Endothelial cell of umbilical vein (primary cell): ENCODE data around the gene SIPA1L3. TPM values are rescaled to one million over a fixed set of nuclear protein-coding genes. Genes with fewer than 3 reads are reported as not detected.

Source experiments
- BruUV-seq: library from RNA; stranded (reverse); fragments of 400-500 nt; replicated peaks from 2 replicates; lab custom pipeline; 2021; lab: Mats Ljungman, UMichigan
- CTCF ChIA-PET: fragments of 300-600, 350-600 bp; sonication (Branson Sonifier 250); formaldehyde crosslinking; loops from one replicate; lab custom pipeline; 2021; ENCODE audit warnings: antibody characterized with exemption, inconsistent platforms; lab: Charles Lee
- POLR2A ChIA-PET: fragments of 300-600, 350-600 bp; sonication (Branson Sonifier 250); formaldehyde crosslinking; loops from one replicate; lab custom pipeline; 2021; ENCODE audit warnings: antibody characterized with exemption, inconsistent platforms; lab: Charles Lee
- DNase-seq: peaks from one replicate; pipeline ENCODE4 v3.0.0-alpha.2; 2011; ENCODE audit warnings: low read depth, low spot score
- FAIRE-seq: peaks from 2 replicates; lab custom pipeline; 2011; peaks lifted over from hg19 to GRCh38; lab: Jason Lieb, UNC
- H2AFZ ChIP-seq: 2 replicates; pipeline ENCODE4 v1.6.0; 2012; ENCODE audit warnings: low read depth, low read length, control low read depth, inconsistent platforms
- H3K27ac ChIP-seq: 2 replicates; pipeline ENCODE4 v1.5.1; 2011; ENCODE audit warnings: low read depth, mild to moderate bottlenecking, control low read depth, low read length, moderate library complexity; ENCODE audit not compliant: insufficient read depth
- H3K27me3 ChIP-seq, 2 experiments: 2 replicates each; pipeline versions ENCODE4 v1.6.0 to v1.6.1; 2011; ENCODE audit warnings: low read length in 2 of 2, mixed read lengths in 1 of 2; ENCODE audit not compliant: control insufficient read depth in 2 of 2, insufficient read depth in 2 of 2
- H3K36me3 ChIP-seq, 2 experiments: 2 replicates in 1 of 2; 3 replicates in 1 of 2; pipeline ENCODE4 v1.5.1; 2011; ENCODE audit warnings: low read length in 2 of 2, mild to moderate bottlenecking in 1 of 2, moderate library complexity in 1 of 2; ENCODE audit not compliant: control insufficient read depth in 2 of 2, insufficient read depth in 2 of 2; ENCODE audit errors: extremely low read depth in 1 of 2
- H3K4me1 ChIP-seq: 3 replicates; pipeline ENCODE4 v1.5.1; 2011; ENCODE audit warnings: mild to moderate bottlenecking, low read length; ENCODE audit not compliant: control insufficient read depth, insufficient read depth; ENCODE audit errors: extremely low read depth
- H3K4me2 ChIP-seq: 2 replicates; pipeline ENCODE4 v1.6.1; 2011; ENCODE audit warnings: low read length, control low read depth, mixed read lengths; ENCODE audit not compliant: insufficient read depth
- H3K4me3 ChIP-seq, 3 experiments: fragments of 200-600 bp in 1 of 3; sonication (generic), shearing (Covaris generic) in 1 of 3; replicated peaks in 1 of 3; 2 replicates each; pipeline ENCODE4 v1.5.1; 2011 to 2016; ENCODE audit warnings: control low read depth in 3 of 3, low read length in 3 of 3, mild to moderate bottlenecking in 2 of 3, inconsistent platforms in 1 of 3, low read depth in 1 of 3, moderate library complexity in 1 of 3; ENCODE audit not compliant: insufficient read depth in 1 of 3
- H3K79me2 ChIP-seq: 2 replicates; pipeline ENCODE4 v1.6.0; 2012; ENCODE audit warnings: low read length, inconsistent platforms; ENCODE audit not compliant: control insufficient read depth, insufficient read depth
- H3K9ac ChIP-seq: replicated peaks from 2 replicates; pipeline ENCODE3; 2011; ENCODE audit warnings: low read length, control low read depth; ENCODE audit not compliant: insufficient read depth; ENCODE audit errors: extremely low read depth
- H3K9me1 ChIP-seq: replicated peaks from 3 replicates; pipeline ENCODE4 v1.6.0; 2011; ENCODE audit warnings: mild to moderate bottlenecking, low read length; ENCODE audit not compliant: control insufficient read depth, insufficient read depth; ENCODE audit errors: extremely low read depth
- H3K9me3 ChIP-seq: replicated peaks from 2 replicates; pipeline ENCODE4 v1.5.1; 2012; ENCODE audit warnings: low read length, inconsistent platforms; ENCODE audit not compliant: control insufficient read depth, insufficient read depth
- H4K20me1 ChIP-seq: replicated peaks from 2 replicates; pipeline ENCODE3; 2011; ENCODE audit warnings: mild to moderate bottlenecking, low read length; ENCODE audit not compliant: control insufficient read depth, insufficient read depth; ENCODE audit errors: extremely low read depth
- EZH2 ChIP-seq: IDR thresholded peaks from 2 replicates; pipeline ENCODE4 v1.6.1; 2012; ENCODE audit warnings: borderline replicate concordance, low read depth, mild to moderate bottlenecking, moderate library complexity, low read length, inconsistent platforms; ENCODE audit not compliant: severe bottlenecking
- FOS ChIP-seq: IDR thresholded peaks from 2 replicates; pipeline ENCODE4 v1.6.1; 2011; ENCODE audit warnings: mild to moderate bottlenecking, low read length, moderate library complexity, borderline replicate concordance; ENCODE audit not compliant: insufficient read depth
- GATA2 ChIP-seq: IDR thresholded peaks from 2 replicates; pipeline ENCODE4 v1.7.0; 2011; ENCODE audit warnings: low read depth, mild to moderate bottlenecking, moderate library complexity, mixed read lengths, low read length; ENCODE audit not compliant: insufficient read length, insufficient read depth
- JUN ChIP-seq: IDR thresholded peaks from 2 replicates; pipeline ENCODE4 v1.6.1; 2011; ENCODE audit warnings: borderline replicate concordance, low read depth; ENCODE audit not compliant: insufficient read length, insufficient read depth
- MYC ChIP-seq: IDR thresholded peaks from one replicate; pipeline ENCODE4 v1.6.1; 2011; ENCODE audit warnings: mild to moderate bottlenecking, low read depth, low read length
- POLR2A ChIP-seq: IDR thresholded peaks from 2 replicates; pipeline ENCODE4 v1.6.1; 2012; ENCODE audit warnings: low read depth, mild to moderate bottlenecking, control low read depth, low read length
- POLR2AphosphoS5 ChIP-seq: IDR thresholded peaks from 2 replicates; pipeline ENCODE4 v1.6.1; 2012; ENCODE audit warnings: low read depth, mild to moderate bottlenecking, control low read depth, low read length, moderate library complexity; ENCODE audit not compliant: insufficient read depth
- dilution Hi-C: fragments of 300-500 bp; cut with MboI; formaldehyde crosslinking; loops from one replicate; pipeline ENCODE4 v1.15.0; 2019; ENCODE audit warnings: low sequenced_read_pairs; ENCODE audit not compliant: extremely low pct_ligation_motif_present
- intact Hi-C: fragments of 100-400 bp; cut with micrococcal nuclease; formaldehyde crosslinking; loops from one replicate; pipeline ENCODE4 v1.10.0; 2022
- polyA plus RNA-seq, 4 experiments: library from polyadenylated mRNA; depleted of rRNA in 3 of 4; stranded (reverse) in 3 of 4; unstranded in 1 of 4; fragments of >200 nt; gene quantifications; 2 replicates each; pipeline versions ENCODE4 v1.2.1 to v1.2.3, GENCODE V29; 2011 to 2012; ENCODE audit warnings: missing spikeins in 1 of 4
- total RNA-seq: library from RNA; stranded (reverse); gene quantifications from 2 replicates; pipeline ENCODE4 v1.2.3, GENCODE V29; 2021
- TF ChIP-seq, protein P1 (sequence below), 2 donors: IDR thresholded peaks; 1 replicate in 1 of 2; 2 replicates in 1 of 2; pipeline ENCODE4 v1.5.1; 2011; ENCODE audit warnings: low read length in 2 of 2, mild to moderate bottlenecking in 2 of 2, moderate library complexity in 2 of 2, control low read depth in 1 of 2, inconsistent platforms in 1 of 2, low read depth in 1 of 2; ENCODE audit not compliant: insufficient read depth in 1 of 2; ENCODE audit errors: extremely low read depth in 1 of 2
- TF ChIP-seq, protein P2 (sequence below): IDR thresholded peaks from 2 replicates; pipeline ENCODE4 v1.6.1; 2011; ENCODE audit not compliant: insufficient read depth, insufficient read length

SIPA1L3 gene
- total and polyA plus RNA-seq, 2 donors (not counting 3 experiments of a cell fraction or from before 2014, with no cell fraction given): 14.2 to 47.2 TPM

GRCh38 chr19:37928527-37929286 lies 21.7 kb downstream of the SIPA1L3 start:
- Histone ChIP-seq H3K27me3 (no peaks in the 10 kb centered on the region), H3K9ac (no peak overlapping the region), H3K9me1 (no peaks in the 10 kb centered on the region), H3K4me1 (peaks cover 13% of the 10 kb centered on the region), H4K20me1 (no peaks in the 10 kb centered on the region), H3K4me2 (no peak overlapping the region), H3K36me3 (no peaks in the 10 kb centered on the region), H3K27ac (no peak overlapping the region), H3K79me2 (peaks cover 72% of the 10 kb centered on the region), H2AFZ (no peak overlapping the region), H3K4me3 (no peak overlapping the region), H3K9me3 (no peaks in the 10 kb centered on the region)
- DNase-seq (no peak), FAIRE-seq (no peak)
- ChIA-PET POLR2A (no interaction called here), CTCF (interaction anchor here (0.9 to 3.1 kb wide), 2 partner anchors 12 to 27 kb away, joined by 3 to 11 read pairs; no protein-coding TSS in a partner anchor)
- TF ChIP-seq FOS: no peak
- TF ChIP-seq, protein P1, sequence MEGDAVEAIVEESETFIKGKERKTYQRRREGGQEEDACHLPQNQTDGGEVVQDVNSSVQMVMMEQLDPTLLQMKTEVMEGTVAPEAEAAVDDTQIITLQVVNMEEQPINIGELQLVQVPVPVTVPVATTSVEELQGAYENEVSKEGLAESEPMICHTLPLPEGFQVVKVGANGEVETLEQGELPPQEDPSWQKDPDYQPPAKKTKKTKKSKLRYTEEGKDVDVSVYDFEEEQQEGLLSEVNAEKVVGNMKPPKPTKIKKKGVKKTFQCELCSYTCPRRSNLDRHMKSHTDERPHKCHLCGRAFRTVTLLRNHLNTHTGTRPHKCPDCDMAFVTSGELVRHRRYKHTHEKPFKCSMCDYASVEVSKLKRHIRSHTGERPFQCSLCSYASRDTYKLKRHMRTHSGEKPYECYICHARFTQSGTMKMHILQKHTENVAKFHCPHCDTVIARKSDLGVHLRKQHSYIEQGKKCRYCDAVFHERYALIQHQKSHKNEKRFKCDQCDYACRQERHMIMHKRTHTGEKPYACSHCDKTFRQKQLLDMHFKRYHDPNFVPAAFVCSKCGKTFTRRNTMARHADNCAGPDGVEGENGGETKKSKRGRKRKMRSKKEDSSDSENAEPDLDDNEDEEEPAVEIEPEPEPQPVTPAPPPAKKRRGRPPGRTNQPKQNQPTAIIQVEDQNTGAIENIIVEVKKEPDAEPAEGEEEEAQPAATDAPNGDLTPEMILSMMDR (IDR thresholded peaks at IDR 0.05; ENCODE audit: extremely low read depth in 1 of 2, insufficient read depth in 1 of 2, low read depth in 1 of 2, low read length in 2 of 2): no peak
- TF ChIP-seq, protein P2, sequence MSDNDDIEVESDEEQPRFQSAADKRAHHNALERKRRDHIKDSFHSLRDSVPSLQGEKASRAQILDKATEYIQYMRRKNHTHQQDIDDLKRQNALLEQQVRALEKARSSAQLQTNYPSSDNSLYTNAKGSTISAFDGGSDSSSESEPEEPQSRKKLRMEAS: no peak
- TF ChIP-seq JUN: no peak
- no peak for TF ChIP-seq POLR2AphosphoS5
- no peak for TF ChIP-seq GATA2
- no peak for TF ChIP-seq EZH2
- no peak for TF ChIP-seq POLR2A
- TF ChIP-seq MYC: no peak
- intact Hi-C loops (no loop called here), dilution Hi-C loops (no loop called here)
- no TSS peak for BruUV-seq
